ENCODE data around the gene DHX58.

Gene DHX58

DNA sequence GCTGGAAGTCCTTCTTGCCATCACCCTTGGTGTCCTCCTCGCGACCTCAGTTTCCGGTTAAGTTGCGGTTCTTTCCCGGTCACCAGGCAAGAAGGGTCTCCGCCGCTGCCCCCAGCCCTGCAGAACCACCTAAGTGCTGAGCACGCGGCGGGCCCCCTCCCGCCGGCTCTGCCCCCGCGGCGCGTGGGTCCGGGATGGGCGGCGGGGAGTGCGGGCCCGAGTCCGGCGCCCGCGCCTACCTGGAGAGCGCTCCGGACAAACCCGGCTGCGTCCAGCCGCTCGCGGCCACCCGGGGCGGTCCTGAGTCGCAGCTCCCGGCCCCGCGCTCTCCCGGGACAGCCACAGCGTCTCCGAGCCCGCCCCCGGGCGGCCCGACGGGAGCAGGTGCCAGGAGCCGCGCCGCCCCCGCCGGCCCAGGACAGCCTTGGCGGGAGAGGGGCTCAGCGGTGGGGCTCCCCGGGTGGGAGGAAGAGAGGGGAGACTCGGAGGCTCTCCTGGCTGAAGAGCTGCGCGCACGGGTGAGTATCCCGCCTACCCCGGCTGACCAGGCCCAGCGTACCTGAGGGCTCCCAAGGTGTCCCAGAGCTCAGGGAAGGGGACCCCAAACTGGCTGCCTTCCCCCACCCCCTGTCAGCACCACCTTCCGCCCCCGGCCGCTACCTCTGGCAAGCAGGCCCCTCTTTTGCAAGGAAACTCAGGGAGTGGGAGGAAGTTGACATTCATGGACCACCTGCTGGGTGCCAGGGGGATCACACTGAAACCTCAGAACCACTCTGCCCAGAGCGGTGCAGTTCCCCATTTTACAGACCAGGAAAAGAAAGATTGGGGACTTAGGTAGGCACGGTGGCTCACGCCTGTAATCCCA lies 40.0 kb downstream of the DHX58 start:
- TF ChIP-seq SPI1 (IDR thresholded peaks at IDR 0.05; ENCODE audit: borderline replicate concordance, low read depth) (peak; percentile 68), POLR2AphosphoS5 (IDR thresholded peaks at IDR 0.05; ENCODE audit: low read depth) (no peak), GABPA (IDR thresholded peaks at IDR 0.05; ENCODE audit: low read depth) (no peak), CTCF (IDR thresholded peaks at IDR 0.05; ENCODE audit: insufficient read depth, low read length) (no peak)
- DNase-seq (ENCODE audit: low read depth in 1 of 2, low spot score in 1 of 2), result peak in 1 of 2 experiments; percentile 6
- Histone ChIP-seq H3K4me3 (replicated peaks; ENCODE audit: insufficient read depth, low read length) (peak overlapping the region; percentile 24), H3K27ac (replicated peaks) (no peak overlapping the region), H3K27me3 (ENCODE audit: insufficient read depth, poor library complexity, severe bottlenecking) (peaks cover 12% of the 10 kb centered on the region)

DNA sequence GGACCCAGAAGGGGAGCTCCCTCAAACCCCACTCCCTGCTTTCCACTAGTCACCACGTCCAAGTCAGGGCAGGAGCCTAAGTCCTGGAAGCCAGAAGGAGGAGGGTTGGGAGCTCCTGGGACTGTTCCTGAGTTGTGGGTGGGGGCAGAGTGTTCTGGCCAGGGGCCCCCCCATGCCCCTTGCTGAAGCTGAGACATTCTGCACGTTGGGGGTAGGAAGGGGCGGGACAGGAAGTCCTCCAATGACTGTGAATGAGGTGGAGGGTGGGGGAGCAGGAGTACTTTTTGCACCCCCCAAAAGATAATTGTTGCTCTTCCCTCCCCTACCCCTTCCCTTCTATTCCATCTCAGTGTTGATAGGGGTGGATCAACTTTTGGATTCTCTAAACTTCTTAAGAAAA lies 40.7 kb downstream of the DHX58 start:
- Histone ChIP-seq H3K27ac (replicated peaks) (no peak overlapping the region), H3K27me3 (ENCODE audit: insufficient read depth, poor library complexity, severe bottlenecking) (peaks cover 12% of the 10 kb centered on the region), H3K4me3 (replicated peaks; ENCODE audit: insufficient read depth, low read length) (no peak overlapping the region)
- DNase-seq (ENCODE audit: low read depth in 1 of 2, low spot score in 1 of 2), result no peak
- TF ChIP-seq, protein P1, sequence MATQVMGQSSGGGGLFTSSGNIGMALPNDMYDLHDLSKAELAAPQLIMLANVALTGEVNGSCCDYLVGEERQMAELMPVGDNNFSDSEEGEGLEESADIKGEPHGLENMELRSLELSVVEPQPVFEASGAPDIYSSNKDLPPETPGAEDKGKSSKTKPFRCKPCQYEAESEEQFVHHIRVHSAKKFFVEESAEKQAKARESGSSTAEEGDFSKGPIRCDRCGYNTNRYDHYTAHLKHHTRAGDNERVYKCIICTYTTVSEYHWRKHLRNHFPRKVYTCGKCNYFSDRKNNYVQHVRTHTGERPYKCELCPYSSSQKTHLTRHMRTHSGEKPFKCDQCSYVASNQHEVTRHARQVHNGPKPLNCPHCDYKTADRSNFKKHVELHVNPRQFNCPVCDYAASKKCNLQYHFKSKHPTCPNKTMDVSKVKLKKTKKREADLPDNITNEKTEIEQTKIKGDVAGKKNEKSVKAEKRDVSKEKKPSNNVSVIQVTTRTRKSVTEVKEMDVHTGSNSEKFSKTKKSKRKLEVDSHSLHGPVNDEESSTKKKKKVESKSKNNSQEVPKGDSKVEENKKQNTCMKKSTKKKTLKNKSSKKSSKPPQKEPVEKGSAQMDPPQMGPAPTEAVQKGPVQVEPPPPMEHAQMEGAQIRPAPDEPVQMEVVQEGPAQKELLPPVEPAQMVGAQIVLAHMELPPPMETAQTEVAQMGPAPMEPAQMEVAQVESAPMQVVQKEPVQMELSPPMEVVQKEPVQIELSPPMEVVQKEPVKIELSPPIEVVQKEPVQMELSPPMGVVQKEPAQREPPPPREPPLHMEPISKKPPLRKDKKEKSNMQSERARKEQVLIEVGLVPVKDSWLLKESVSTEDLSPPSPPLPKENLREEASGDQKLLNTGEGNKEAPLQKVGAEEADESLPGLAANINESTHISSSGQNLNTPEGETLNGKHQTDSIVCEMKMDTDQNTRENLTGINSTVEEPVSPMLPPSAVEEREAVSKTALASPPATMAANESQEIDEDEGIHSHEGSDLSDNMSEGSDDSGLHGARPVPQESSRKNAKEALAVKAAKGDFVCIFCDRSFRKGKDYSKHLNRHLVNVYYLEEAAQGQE (IDR thresholded peaks at IDR 0.05; ENCODE audit: insufficient replicate concordance, low read depth), result no peak
- no peak for TF ChIP-seq CTCF (IDR thresholded peaks at IDR 0.05; ENCODE audit: insufficient read depth, low read length)
- TF ChIP-seq SPI1 (IDR thresholded peaks at IDR 0.05; ENCODE audit: borderline replicate concordance, low read depth), result no peak
- no peak for TF ChIP-seq POLR2AphosphoS5 (IDR thresholded peaks at IDR 0.05; ENCODE audit: low read depth)
- no peak for TF ChIP-seq GABPA (IDR thresholded peaks at IDR 0.05; ENCODE audit: low read depth)

DNA sequence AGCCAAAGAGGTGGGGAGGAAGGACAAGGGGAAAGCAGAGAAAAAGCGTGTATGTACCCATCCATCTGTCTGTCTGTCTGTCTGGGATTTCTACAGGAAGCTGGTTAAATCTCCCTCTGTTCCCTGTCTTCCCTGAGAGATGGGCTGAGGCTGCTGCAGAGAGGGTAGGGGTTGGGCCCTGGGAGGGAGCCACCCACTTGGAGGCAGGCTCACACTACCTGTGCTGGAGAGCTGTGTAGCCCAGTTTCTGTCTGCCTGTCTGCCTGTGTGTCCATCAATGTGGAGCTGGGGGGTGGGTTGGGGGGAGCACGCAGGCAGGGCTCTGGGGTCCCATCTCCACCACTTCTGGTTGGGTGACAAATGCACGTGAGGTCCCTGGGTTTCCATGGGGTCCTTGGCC lies 43.5 kb downstream of the DHX58 start:
- no peak for TF ChIP-seq SPI1 (IDR thresholded peaks at IDR 0.05; ENCODE audit: borderline replicate concordance, low read depth)
- TF ChIP-seq GABPA (IDR thresholded peaks at IDR 0.05; ENCODE audit: low read depth), result no peak
- TF ChIP-seq, protein P1 (IDR thresholded peaks at IDR 0.05; ENCODE audit: insufficient replicate concordance, low read depth), result no peak
- TF ChIP-seq POLR2AphosphoS5 (IDR thresholded peaks at IDR 0.05; ENCODE audit: low read depth), result no peak
- no peak for TF ChIP-seq CTCF (IDR thresholded peaks at IDR 0.05; ENCODE audit: insufficient read depth, low read length)
- Histone ChIP-seq H3K27ac (replicated peaks) (no peak overlapping the region), H3K27me3 (ENCODE audit: insufficient read depth, poor library complexity, severe bottlenecking) (peaks cover 12% of the 10 kb centered on the region), H3K4me3 (replicated peaks; ENCODE audit: insufficient read depth, low read length) (no peak overlapping the region)
- DNase-seq (ENCODE audit: low read depth in 1 of 2, low spot score in 1 of 2), result no peak

Data from HL-60 (cell line).